Pulmonary artery endothelial cell (primary cell): ENCODE measurements around the gene DNHD1. TPM values are rescaled to one million over a fixed set of nuclear protein-coding genes. Genes with fewer than 3 reads are reported as not detected.
"Not testable (repeated sequence)": the region's sequence is repeated elsewhere in the genome, so short reads cannot be mapped to it uniquely, and the experiment has no call there.

ENCODE experiments used
- DNase-seq: peaks from one replicate; pipeline ENCODE4 v3.0.0-alpha.2; 2011; ENCODE audit warnings: low read depth, low spot score
- total RNA-seq: library from RNA; depleted of rRNA; stranded (reverse); fragments of >200 nt; gene quantifications from 2 replicates; pipeline ENCODE4 v1.2.3, GENCODE V29; 2014

Gene DNHD1
- total RNA-seq, 1 donor from 2014 or later, result 2.0 TPM

GRCh38 chr11:6481012-6481923, 15.8 kb upstream of the DNHD1 start, which contains the start of the genes ARFIP2 and TIMM10B:
Gene ARFIP2 (minus strand): TSS chr11:6481331. CDS start chr11:6480421, 910 bp downstream.
Gene TIMM10B (plus strand): TSS chr11:6481501. CDS start chr11:6481517, 16 bp downstream.
- DNase-seq, result peak; percentile 95

GRCh38 chr11:6481924-6482275, 15.2 kb upstream of the DNHD1 start:
- DNase-seq, result no peak

- DNase-seq, result no peak
These were observed 14.6 kb upstream of the DNHD1 start for GRCh38 chr11:6482441-6482840.

GRCh38 chr11:6483015-6483414, 14.1 kb upstream of the DNHD1 start:
- DNase-seq, result no peak

- DNase-seq, result no peak
These were observed 11.4 kb upstream of the DNHD1 start for GRCh38 chr11:6485661-6486060.

- DNase-seq, result no peak
These were observed 10.8 kb upstream of the DNHD1 start for GRCh38 chr11:6486256-6486655.

GRCh38 chr11:6486938-6487337, 10.1 kb upstream of the DNHD1 start:
- DNase-seq, result no peak

- no peak for DNase-seq
These were observed 8.7 kb upstream of the DNHD1 start for GRCh38 chr11:6488342-6488741.

- DNase-seq, result no peak
These were observed 8.3 kb upstream of the DNHD1 start for GRCh38 chr11:6488821-6489220.

- no peak for DNase-seq
These were observed 7.8 kb upstream of the DNHD1 start for GRCh38 chr11:6489306-6489705.

GRCh38 chr11:6498121-6498520, 1.0 kb downstream of the DNHD1 start:
- DNase-seq, result no peak

- DNase-seq, result no peak
These were observed 1.5 kb downstream of the DNHD1 start for GRCh38 chr11:6498544-6498943.

- DNase-seq, result no peak
These were observed 5.3 kb downstream of the DNHD1 start for GRCh38 chr11:6502382-6502781.

GRCh38 chr11:6504166-6504565, 7.1 kb downstream of the DNHD1 start:
- DNase-seq, result no peak

GRCh38 chr11:6505577-6506240, 8.6 kb downstream of the DNHD1 start:
- peak; percentile 37 for DNase-seq

GRCh38 chr11:6516865-6517264, 19.8 kb downstream of the DNHD1 start:
- no peak for DNase-seq

- no peak for DNase-seq
These were observed 23.2 kb downstream of the DNHD1 start for GRCh38 chr11:6520265-6520664.

GRCh38 chr11:6521946-6522345, 24.9 kb downstream of the DNHD1 start:
- not testable (repeated sequence) for DNase-seq

GRCh38 chr11:6523253-6523652, 26.2 kb downstream of the DNHD1 start:
- DNase-seq, result peak; percentile 5

GRCh38 chr11:6526411-6527135, 29.5 kb downstream of the DNHD1 start:
- no peak for DNase-seq

- no peak for DNase-seq
These were observed 32.2 kb downstream of the DNHD1 start for GRCh38 chr11:6529266-6529665.

- DNase-seq, result no peak
These were observed 33.8 kb downstream of the DNHD1 start for GRCh38 chr11:6530848-6531247.
